ENCODE results near the gene SLC2A10. TPM values are rescaled to one million over a fixed set of nuclear protein-coding genes. Genes with fewer than 3 reads are reported as not detected.

The SLC2A10 gene
- total and polyA plus RNA-seq, 7 donors, result 0.40 to 1.7 (median 1.0) TPM

- Histone ChIP-seq H3K27ac (no peak overlapping the region), H3K36me3 (ENCODE audit: insufficient read depth in 1 of 2, low read depth in 1 of 2) (no peaks in the 10 kb centered on the region), H3K4me1 (no peaks in the 10 kb centered on the region), H3K9me3 (peaks cover 1% of the 10 kb centered on the region), H3K27me3 (ENCODE audit: insufficient read depth in 3 of 3, low read length in 2 of 3) (peaks cover 0 to 11% (median 2%) of the 10 kb centered on the region in 3 donors), H3K4me3 (no peak overlapping the region)
- no peak for TF ChIP-seq CTCF (IDR thresholded peaks at IDR 0.05)
- 59 to 82% (median 71%) methylated on average over 3 of the region's 3 CpGs for WGBS, 3 donors
- intact Hi-C loops (cut with DNase I), result no loop called here
- ATAC-seq, result no peak
- DNase-seq, result no peak
Observed at GRCh38 chr20:46696791-46697279, 12.6 kb upstream of the SLC2A10 start.

- H3K27ac ChIP-seq, result no peak overlapping the region
- H3K4me1 ChIP-seq, result no peaks in the 10 kb centered on the region
- intact Hi-C loops (cut with DNase I), result no loop called here
- ATAC-seq (no peak), DNase-seq (no peak)
- no peak overlapping the region for H3K4me3 ChIP-seq
- no peaks in the 10 kb centered on the region for H3K9me3 ChIP-seq
- peaks cover 0 to 17% (median 5%) of the 10 kb centered on the region in 3 donors for H3K27me3 ChIP-seq (ENCODE audit: insufficient read depth in 3 of 3, low read length in 2 of 3)
- no peaks in the 10 kb centered on the region for H3K36me3 ChIP-seq (ENCODE audit: insufficient read depth in 1 of 2, low read depth in 1 of 2)
- 82 to 86% (median 85%) methylated on average over 2 of the region's 2 CpGs for WGBS, 3 donors
- TF ChIP-seq CTCF (IDR thresholded peaks at IDR 0.05), result no peak
Observed at GRCh38 chr20:46698788-46699187, 10.7 kb upstream of the SLC2A10 start.

GRCh38 chr20:46699651-46700359 lies 9.6 kb upstream of the SLC2A10 start:
- DNase-seq (no peak), ATAC-seq (no peak)
- TF ChIP-seq CTCF (IDR thresholded peaks at IDR 0.05), result no peak
- no peak overlapping the region for H3K4me3 ChIP-seq
- H3K36me3 ChIP-seq (ENCODE audit: insufficient read depth in 1 of 2, low read depth in 1 of 2), result no peaks in the 10 kb centered on the region
- H3K9me3 ChIP-seq, result no peaks in the 10 kb centered on the region
- WGBS, 3 donors, result 50 to 56% (median 53%) methylated on average over 12 of the region's 12 CpGs
- no peak overlapping the region for H3K27ac ChIP-seq
- H3K27me3 ChIP-seq (ENCODE audit: insufficient read depth in 3 of 3, low read length in 2 of 3), result peaks cover 0 to 21% (median 10%) of the 10 kb centered on the region in 3 donors
- H3K4me1 ChIP-seq, result no peaks in the 10 kb centered on the region
- intact Hi-C loops (cut with DNase I), result no loop called here

- Histone ChIP-seq H3K4me3 (no peak overlapping the region), H3K4me1 (no peaks in the 10 kb centered on the region), H3K27me3 (ENCODE audit: insufficient read depth in 3 of 3, low read length in 2 of 3) (peaks cover 0 to 23% (median 13%) of the 10 kb centered on the region in 3 donors), H3K36me3 (ENCODE audit: insufficient read depth in 1 of 2, low read depth in 1 of 2) (no peaks in the 10 kb centered on the region), H3K27ac (no peak overlapping the region), H3K9me3 (no peaks in the 10 kb centered on the region)
- DNase-seq, result no peak
- no peak for TF ChIP-seq CTCF (IDR thresholded peaks at IDR 0.05)
- intact Hi-C loops (cut with DNase I), result no loop called here
- ATAC-seq, result no peak
- WGBS, 3 donors, result 73 to 88% (median 77%) methylated on average over 5 to 6 of the region's 6 CpGs
Observed at GRCh38 chr20:46700481-46700880, 9.0 kb upstream of the SLC2A10 start.
